Activated naive CD4-positive, alpha-beta T cell treated with anti-CD3 and anti-CD28 coated beads, Interleukin-2, amount 10 ng/mL, durations not matched to agents 7 days and 5 days (primary cell): Measurements from ENCODE around the gene NCOR1.

ENCODE experiments used
- CTCF ChIA-PET: fragments of 350-600 bp; sonication (Branson Sonifier 250); formaldehyde crosslinking; loops from one replicate; lab custom pipeline; 2021; ENCODE audit warnings: antibody characterized with exemption; lab: Charles Lee
- DNase-seq: peaks from one replicate; pipeline ENCODE4 v3.0.0-alpha.2; 2020
- H3K27ac Mint-ChIP-seq: one replicate; pipeline ENCODE4 v1.8.0; 2021; ENCODE audit warnings: mild to moderate bottlenecking, moderate library complexity, mixed read lengths
- H3K27me3 Mint-ChIP-seq: one replicate; pipeline ENCODE4 v1.8.0; 2021; ENCODE audit warnings: mild to moderate bottlenecking, mixed read lengths
- H3K36me3 Mint-ChIP-seq: one replicate; pipeline ENCODE4 v1.8.0; 2021; ENCODE audit warnings: mixed read lengths
- H3K4me1 Mint-ChIP-seq: one replicate; pipeline ENCODE4 v1.8.0; 2021; ENCODE audit warnings: mixed read lengths
- H3K4me3 Mint-ChIP-seq: one replicate; pipeline ENCODE4 v1.8.0; 2021; ENCODE audit warnings: mild to moderate bottlenecking, moderate library complexity, mixed read lengths
- H3K9me3 Mint-ChIP-seq: one replicate; pipeline ENCODE4 v1.8.0; 2021; ENCODE audit warnings: mixed read lengths

Gene NCOR1

DNA sequence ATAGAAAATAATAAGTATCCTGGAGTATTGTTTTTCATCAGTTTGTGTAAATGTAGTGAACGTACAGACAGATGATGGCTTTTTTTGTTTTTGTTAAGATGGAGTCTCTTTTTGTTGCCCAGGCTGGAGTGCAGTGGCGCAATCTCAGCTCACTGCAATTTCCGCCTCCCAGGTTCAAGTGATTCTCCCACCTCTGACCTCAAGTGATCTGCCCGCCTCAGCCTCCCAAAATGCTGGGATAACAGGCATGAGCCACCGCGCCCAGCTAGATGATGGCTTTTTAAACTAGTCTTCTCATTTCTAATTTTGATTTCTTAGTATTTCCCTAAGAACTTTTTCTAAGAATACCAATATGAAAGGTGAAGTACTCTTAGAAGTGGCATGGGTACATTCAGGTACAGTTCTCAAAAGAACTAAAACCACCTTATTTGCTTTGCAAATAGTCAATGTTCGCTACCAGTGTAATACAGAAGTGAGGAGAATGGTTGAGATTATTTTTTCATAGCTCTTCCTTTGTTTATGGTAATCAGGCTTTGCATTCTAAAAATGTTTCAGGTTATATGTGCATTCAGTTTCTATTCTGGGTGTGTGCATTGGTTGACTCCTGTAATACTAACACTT, 181.5 kb downstream of the NCOR1 start:
- CTCF ChIA-PET: no interaction called here
- Mint-ChIP-seq H3K4me3 (no peak overlapping the region), H3K36me3 (peaks cover 74% of the 10 kb centered on the region), H3K4me1 (peaks cover 8% of the 10 kb centered on the region), H3K27me3 (no peaks in the 10 kb centered on the region), H3K27ac (no peak overlapping the region), H3K9me3 (no peaks in the 10 kb centered on the region)
- no peak for DNase-seq

DNA sequence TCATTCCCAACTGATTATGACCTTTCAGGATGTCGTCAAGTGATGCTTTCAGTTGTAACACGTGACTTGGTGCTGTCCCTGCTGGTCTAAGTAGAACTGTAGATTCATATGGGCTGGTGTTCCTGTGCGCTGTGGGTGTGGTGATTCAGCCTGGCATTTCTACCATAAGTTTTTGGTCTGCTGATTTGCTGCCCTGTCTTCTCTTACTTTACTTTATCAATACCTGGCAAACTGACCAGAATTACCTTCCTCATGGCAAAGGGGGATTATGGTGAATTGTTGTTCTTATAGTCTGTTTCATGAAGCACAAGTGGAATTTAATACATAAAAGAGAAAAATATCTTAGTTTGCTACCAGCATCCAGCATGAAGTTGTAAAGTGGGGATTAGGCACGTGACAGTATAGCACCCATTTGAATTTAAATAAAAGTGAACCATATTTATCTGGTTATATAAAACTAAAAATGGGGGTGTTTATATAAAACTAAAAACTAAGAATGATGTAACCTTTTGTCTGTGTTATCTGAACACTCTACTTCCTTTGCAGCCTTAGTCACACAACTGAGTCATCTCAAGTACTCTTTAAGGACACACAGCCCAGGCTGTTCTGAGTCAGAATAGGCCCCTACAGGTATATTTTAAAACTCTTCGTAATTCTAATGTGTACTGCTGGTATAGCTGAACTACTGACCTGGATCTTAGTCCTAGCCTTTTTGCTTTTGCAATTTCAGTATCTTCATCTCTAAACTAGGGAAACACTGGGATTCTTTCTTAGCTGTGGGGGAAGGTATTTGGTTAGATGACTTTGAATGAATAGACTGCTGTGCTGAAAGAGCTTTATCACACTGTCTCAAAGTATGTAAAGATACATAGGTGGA, 187.4 kb downstream of the NCOR1 start:
- DNase-seq: peak; percentile 25
- Mint-ChIP-seq H3K27ac (peak overlapping the region; percentile 86), H3K9me3 (no peaks in the 10 kb centered on the region), H3K4me3 (no peak overlapping the region), H3K27me3 (no peaks in the 10 kb centered on the region), H3K4me1 (peaks cover 16% of the 10 kb centered on the region), H3K36me3 (peaks cover 72% of the 10 kb centered on the region)
- CTCF ChIA-PET: no interaction called here

- Mint-ChIP-seq H3K9me3 (no peaks in the 10 kb centered on the region), H3K4me1 (peaks cover 16% of the 10 kb centered on the region), H3K4me3 (no peak overlapping the region), H3K36me3 (peaks cover 63% of the 10 kb centered on the region), H3K27ac (peak overlapping the region; percentile 86), H3K27me3 (no peaks in the 10 kb centered on the region)
- CTCF ChIA-PET: no interaction called here
- no peak for DNase-seq
Observed at GRCh38 chr17:16026895-16027294, 188.4 kb downstream of the NCOR1 start.

DNA sequence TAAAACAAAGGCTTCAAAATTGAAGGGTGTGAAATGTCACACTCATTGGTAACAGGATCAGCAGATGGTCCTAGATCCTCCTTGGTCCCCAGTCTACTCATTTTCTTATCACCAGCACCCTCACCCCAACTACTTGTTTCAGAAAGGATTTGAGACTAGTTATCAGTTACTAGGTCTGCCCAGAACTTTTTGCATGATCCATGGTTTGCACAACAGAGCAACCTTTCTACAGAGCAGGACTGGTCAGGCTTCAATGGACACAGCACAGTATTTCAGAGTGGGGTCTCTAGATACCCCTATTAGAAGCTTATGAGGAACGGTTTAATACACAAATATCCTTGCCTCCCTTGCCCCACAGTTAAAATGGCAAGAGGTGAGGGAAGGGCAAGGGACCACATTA, 190.1 kb downstream of the NCOR1 start:
- no peak overlapping the region for H3K4me3 Mint-ChIP-seq
- no peaks in the 10 kb centered on the region for H3K9me3 Mint-ChIP-seq
- CTCF ChIA-PET: interaction anchor here (1.0 kb wide), 1 partner anchor 35 kb away, joined by 3 read pairs; no protein-coding TSS in a partner anchor
- peaks cover 64% of the 10 kb centered on the region for H3K36me3 Mint-ChIP-seq
- no peak overlapping the region for H3K27ac Mint-ChIP-seq
- no peaks in the 10 kb centered on the region for H3K27me3 Mint-ChIP-seq
- H3K4me1 Mint-ChIP-seq: peaks cover 16% of the 10 kb centered on the region
- DNase-seq: no peak

DNA sequence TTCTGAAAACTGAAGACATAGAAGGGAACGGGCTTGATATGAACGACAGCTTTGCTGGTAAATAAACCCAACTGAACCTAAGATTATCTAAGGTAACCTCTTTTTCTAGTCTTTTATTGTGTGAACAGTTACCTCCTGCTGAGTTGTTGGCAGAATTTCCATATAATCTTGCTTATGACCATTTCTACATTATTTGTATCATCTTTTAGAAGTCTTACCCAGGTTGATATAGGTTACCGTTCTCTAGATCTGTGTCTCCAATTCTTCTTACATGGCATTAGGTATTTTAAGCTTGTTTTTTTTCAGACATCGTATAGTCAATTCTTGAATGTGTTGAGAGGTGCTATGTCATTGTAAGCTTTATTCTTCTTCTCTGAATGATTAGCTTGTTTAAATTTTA, 191.5 kb downstream of the NCOR1 start:
- H3K36me3 Mint-ChIP-seq: peaks cover 61% of the 10 kb centered on the region
- no peak for DNase-seq
- H3K27me3 Mint-ChIP-seq: no peaks in the 10 kb centered on the region
- no peaks in the 10 kb centered on the region for H3K9me3 Mint-ChIP-seq
- peaks cover 16% of the 10 kb centered on the region for H3K4me1 Mint-ChIP-seq
- CTCF ChIA-PET: interaction anchor here (1.0 kb wide), 1 partner anchor 36 kb away, joined by 3 read pairs; no protein-coding TSS in a partner anchor
- H3K27ac Mint-ChIP-seq: no peak overlapping the region
- H3K4me3 Mint-ChIP-seq: no peak overlapping the region

- Mint-ChIP-seq H3K27me3 (no peaks in the 10 kb centered on the region), H3K9me3 (no peaks in the 10 kb centered on the region), H3K4me1 (no peaks in the 10 kb centered on the region), H3K36me3 (peaks cover 45% of the 10 kb centered on the region), H3K4me3 (no peak overlapping the region), H3K27ac (no peak overlapping the region)
- CTCF ChIA-PET: no interaction called here
- DNase-seq: no peak
Observed at GRCh38 chr17:16019347-16019746, 196.0 kb downstream of the NCOR1 start.

DNA sequence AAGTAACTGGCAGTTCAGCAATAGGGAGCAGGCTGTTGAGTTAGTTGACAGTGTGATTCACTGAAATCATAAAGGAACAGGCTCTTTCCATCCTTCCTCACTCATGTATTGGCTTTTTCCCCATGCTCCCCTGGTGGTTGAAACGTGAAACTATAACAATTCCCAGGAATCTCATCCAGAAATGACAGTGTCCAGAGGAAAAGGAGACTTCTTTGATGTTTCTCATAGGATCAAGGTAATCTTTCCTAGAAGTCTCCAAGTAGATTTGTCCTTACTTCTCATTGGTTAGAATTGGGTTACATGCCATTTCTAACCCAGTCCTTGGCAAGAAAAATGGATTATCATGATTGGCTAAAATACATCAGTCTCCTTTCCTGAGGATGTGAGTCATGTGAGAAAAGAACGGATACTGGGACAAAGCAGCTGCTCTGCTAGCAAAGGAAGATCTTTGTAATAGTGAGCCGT, 201.4 kb downstream of the NCOR1 start:
- CTCF ChIA-PET: interaction anchor here (1.3 kb wide), 1 partner anchor 9 kb away, joined by 3 read pairs; no protein-coding TSS in a partner anchor
- Mint-ChIP-seq H3K36me3 (peaks cover 41% of the 10 kb centered on the region), H3K9me3 (no peaks in the 10 kb centered on the region), H3K27me3 (no peaks in the 10 kb centered on the region), H3K27ac (peak overlapping the region; percentile 13), H3K4me1 (peaks cover 4% of the 10 kb centered on the region), H3K4me3 (no peak overlapping the region)
- DNase-seq: no peak

- H3K27ac Mint-ChIP-seq: no peak overlapping the region
- H3K27me3 Mint-ChIP-seq: no peaks in the 10 kb centered on the region
- H3K4me1 Mint-ChIP-seq: peaks cover 12% of the 10 kb centered on the region
- no peaks in the 10 kb centered on the region for H3K9me3 Mint-ChIP-seq
- H3K4me3 Mint-ChIP-seq: no peak overlapping the region
- DNase-seq: no peak
- CTCF ChIA-PET: no interaction called here
- peaks cover 69% of the 10 kb centered on the region for H3K36me3 Mint-ChIP-seq
Observed at GRCh38 chr17:16007439-16007838, 207.9 kb downstream of the NCOR1 start.

DNA sequence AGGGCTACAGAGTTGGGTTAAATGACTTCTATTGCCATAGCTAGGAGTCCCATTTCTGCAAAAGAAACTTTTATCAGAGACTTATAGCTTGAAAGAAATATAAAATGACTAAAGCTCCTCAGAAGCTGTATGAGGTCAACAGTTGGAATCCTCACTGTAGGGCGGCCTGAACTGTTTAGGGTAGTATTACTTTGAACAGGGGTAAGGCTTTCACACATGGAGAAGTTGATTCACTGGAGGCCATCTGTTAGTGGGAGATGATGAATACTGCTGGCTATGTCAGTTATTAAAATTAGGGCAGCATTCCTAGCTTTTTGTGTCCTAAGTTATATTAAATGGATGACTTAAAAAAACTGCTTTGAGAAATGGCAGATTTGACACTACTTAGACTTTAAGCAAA, 209.7 kb downstream of the NCOR1 start:
- no peaks in the 10 kb centered on the region for H3K27me3 Mint-ChIP-seq
- peaks cover 75% of the 10 kb centered on the region for H3K36me3 Mint-ChIP-seq
- no peak overlapping the region for H3K4me3 Mint-ChIP-seq
- DNase-seq: no peak
- H3K27ac Mint-ChIP-seq: no peak overlapping the region
- no peaks in the 10 kb centered on the region for H3K9me3 Mint-ChIP-seq
- peaks cover 25% of the 10 kb centered on the region for H3K4me1 Mint-ChIP-seq
- CTCF ChIA-PET: interaction anchor here (0.7 to 0.9 kb wide), 2 partner anchors 8 to 27 kb away, joined by 3 read pairs; no protein-coding TSS in a partner anchor

DNA sequence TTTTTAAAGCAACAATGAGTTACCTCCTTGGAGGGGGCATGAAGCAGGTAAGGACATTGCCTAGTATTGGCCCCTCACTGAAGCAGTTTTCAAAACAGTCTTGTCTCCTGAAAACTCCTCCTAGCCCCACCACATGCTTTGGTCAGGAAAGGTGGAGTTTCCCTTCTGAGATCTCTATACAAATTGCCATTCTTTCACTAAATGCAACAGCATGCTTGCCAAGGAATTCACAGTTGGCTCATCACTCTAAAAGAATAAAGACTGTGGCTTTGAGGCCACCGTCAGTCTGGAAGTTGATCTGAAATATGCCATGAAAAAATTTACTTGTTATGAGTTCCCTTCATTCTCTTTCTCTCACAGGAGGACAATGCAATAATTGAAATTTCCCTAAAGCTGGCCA, 211.5 kb downstream of the NCOR1 start:
- CTCF ChIA-PET: no interaction called here
- no peaks in the 10 kb centered on the region for H3K27me3 Mint-ChIP-seq
- H3K36me3 Mint-ChIP-seq: peaks cover 74% of the 10 kb centered on the region
- no peak for DNase-seq
- H3K4me3 Mint-ChIP-seq: no peak overlapping the region
- peaks cover 32% of the 10 kb centered on the region for H3K4me1 Mint-ChIP-seq
- H3K27ac Mint-ChIP-seq: no peak overlapping the region
- H3K9me3 Mint-ChIP-seq: no peaks in the 10 kb centered on the region

DNA sequence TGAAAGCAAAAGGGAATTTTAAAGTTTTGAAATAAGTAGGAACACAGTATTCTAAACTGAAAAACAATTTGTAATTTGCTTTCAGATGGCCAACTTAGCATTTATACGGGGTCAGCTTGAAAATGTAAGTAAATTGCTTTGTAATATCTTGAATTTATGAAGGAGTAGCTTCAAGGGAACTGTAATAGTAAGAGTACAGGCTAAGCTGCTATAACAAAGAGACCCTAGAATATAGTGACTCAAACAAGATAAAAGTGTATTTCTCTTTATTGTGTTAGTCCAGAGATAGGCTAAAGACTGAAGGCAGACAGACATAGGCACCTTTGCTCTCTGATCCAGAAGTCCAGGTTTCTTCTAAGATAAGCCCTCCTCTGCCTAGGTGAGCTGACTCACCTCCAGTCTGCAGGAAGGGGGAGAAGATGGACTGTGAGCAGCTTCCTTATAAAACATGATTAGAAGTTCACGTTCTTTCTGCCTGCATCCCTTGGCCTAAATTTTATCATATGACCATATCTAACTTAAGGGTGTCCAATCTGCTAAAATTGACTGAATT, 212.6 kb downstream of the NCOR1 start:
- no peak for DNase-seq
- peaks cover 63% of the 10 kb centered on the region for H3K36me3 Mint-ChIP-seq
- no peaks in the 10 kb centered on the region for H3K9me3 Mint-ChIP-seq
- peaks cover 38% of the 10 kb centered on the region for H3K4me1 Mint-ChIP-seq
- CTCF ChIA-PET: no interaction called here
- H3K27me3 Mint-ChIP-seq: no peaks in the 10 kb centered on the region
- H3K4me3 Mint-ChIP-seq: no peak overlapping the region
- no peak overlapping the region for H3K27ac Mint-ChIP-seq

- peaks cover 53% of the 10 kb centered on the region for H3K36me3 Mint-ChIP-seq
- H3K27me3 Mint-ChIP-seq: no peaks in the 10 kb centered on the region
Observed at GRCh38 chr17:16001226-16001897, 214.0 kb downstream of the NCOR1 start.

DNA sequence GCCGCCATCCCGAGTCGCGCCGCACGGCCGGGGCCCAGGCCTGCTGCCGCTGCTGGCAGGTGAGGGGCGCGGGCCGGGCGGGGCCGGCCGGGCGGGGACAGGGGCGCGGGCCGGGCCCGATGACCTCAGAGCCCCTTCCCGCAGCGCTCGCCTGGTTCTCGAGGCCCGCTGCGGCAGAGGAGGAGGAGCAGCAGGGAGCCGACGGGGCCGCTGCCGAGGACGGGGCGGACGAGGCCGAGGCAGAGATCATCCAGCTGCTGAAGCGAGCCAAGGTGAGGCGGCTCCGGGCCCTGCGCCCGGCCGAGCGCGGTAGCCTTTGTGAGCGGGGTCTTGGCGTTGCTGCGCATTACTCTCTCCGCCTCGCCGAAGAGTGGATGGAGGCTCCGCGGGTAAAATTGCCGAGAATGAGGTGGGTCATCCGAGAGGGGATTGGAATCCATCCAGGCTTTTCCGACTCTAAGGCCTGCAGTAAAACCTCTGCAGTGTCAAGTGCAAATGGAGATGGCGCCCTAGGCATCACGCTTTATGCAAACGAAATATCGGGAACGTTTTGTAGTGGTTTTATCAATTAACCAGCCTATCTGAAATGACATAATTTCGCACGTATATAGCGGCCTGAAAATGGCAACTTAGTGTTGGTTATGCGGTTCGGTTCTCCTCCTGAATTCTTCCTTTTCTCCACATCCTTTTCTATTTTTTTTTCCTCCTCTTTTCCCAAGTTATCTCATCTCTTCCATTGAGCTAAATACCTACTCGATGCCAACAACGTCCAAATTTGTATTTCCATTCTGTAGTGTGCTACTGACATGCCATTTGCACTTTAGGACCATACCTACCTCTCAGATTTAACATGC, 215.1 kb downstream of the NCOR1 start:
- peaks cover 41% of the 10 kb centered on the region for H3K4me1 Mint-ChIP-seq
- peaks cover 43% of the 10 kb centered on the region for H3K36me3 Mint-ChIP-seq
- peak overlapping the region; percentile 98 for H3K27ac Mint-ChIP-seq
- DNase-seq: peak; percentile 66
- CTCF ChIA-PET: interaction anchor here (1.7 to 2.7 kb wide), 4 partner anchors 30 to 55 kb away, joined by 5 to 14 read pairs (median 10); partner anchors contain the start of gene ADORA2B
- no peaks in the 10 kb centered on the region for H3K9me3 Mint-ChIP-seq
- H3K27me3 Mint-ChIP-seq: no peaks in the 10 kb centered on the region
- peak overlapping the region; percentile 89 for H3K4me3 Mint-ChIP-seq

More at GRCh38 chr17:16001226-16001897, 214.0 kb downstream of the NCOR1 start:
- Mint-ChIP-seq H3K27ac (peak overlapping the region; percentile 98), H3K4me1 (peaks cover 41% of the 10 kb centered on the region), H3K9me3 (no peaks in the 10 kb centered on the region), H3K4me3 (peak overlapping the region; percentile 89)
- DNase-seq: no peak
- CTCF ChIA-PET: no interaction called here
